Pulmonary artery endothelial cell (primary cell): ENCODE results near the gene RNFT1. TPM values are rescaled to one million over a fixed set of nuclear protein-coding genes. Genes with fewer than 3 reads are reported as not detected.
"Not testable (repeated sequence)": the region's sequence is repeated elsewhere in the genome, so short reads cannot be mapped to it uniquely, and the experiment has no call there.

Experiments used
- DNase-seq: peaks from one replicate; pipeline ENCODE4 v3.0.0-alpha.2; 2011; ENCODE audit warnings: low read depth, low spot score
- total RNA-seq: library from RNA; depleted of rRNA; stranded (reverse); fragments of >200 nt; gene quantifications from 2 replicates; pipeline ENCODE4 v1.2.3, GENCODE V29; 2014

The RNFT1 gene
- total RNA-seq, 1 donor from 2014 or later: 12.9 TPM

- DNase-seq: not testable (repeated sequence)
Measured at GRCh38 chr17:59930768-59931167, 33.8 kb downstream of the RNFT1 start.

GRCh38 chr17:59930121-59930520 lies 34.4 kb downstream of the RNFT1 start:
- not testable (repeated sequence) for DNase-seq

GRCh38 chr17:59920637-59921036 lies 43.9 kb downstream of the RNFT1 start:
- not testable (repeated sequence) for DNase-seq

GRCh38 chr17:59916446-59916845 lies 48.1 kb downstream of the RNFT1 start:
- no peak for DNase-seq

- DNase-seq: no peak
Measured at GRCh38 chr17:59914274-59914854, 50.2 kb downstream of the RNFT1 start.

GRCh38 chr17:59907467-59907866 lies 57.1 kb downstream of the RNFT1 start:
- no peak for DNase-seq

GRCh38 chr17:59903455-59903854 lies 61.1 kb downstream of the RNFT1 start:
- no peak for DNase-seq

Other genes with a start within 250 kb of the RNFT1 start
- gene TUBD1, start 71.8 kb downstream of the RNFT1 start, total RNA-seq: 6.8 and 11.5 TPM in 2 replicates
- 24.0 and 28.7 TPM in 2 replicates for gene RPS6KB1, start 71.6 kb downstream of the RNFT1 start, total RNA-seq
- gene HEATR6, start 114.2 kb upstream of the RNFT1 start, total RNA-seq: 9.4 and 10.2 TPM in 2 replicates
- 0.20 TPM in 1 of 2 replicates, not detected in the other for gene CA4, start 185.2 kb upstream of the RNFT1 start, total RNA-seq